ENCODE data around the gene TUNAR. TPM values are rescaled to one million over a fixed set of nuclear protein-coding genes. Genes with fewer than 3 reads are reported as not detected.

The TUNAR gene
- polyA plus RNA-seq, 1 donor from 2014 or later = 33.2 TPM

DNA sequence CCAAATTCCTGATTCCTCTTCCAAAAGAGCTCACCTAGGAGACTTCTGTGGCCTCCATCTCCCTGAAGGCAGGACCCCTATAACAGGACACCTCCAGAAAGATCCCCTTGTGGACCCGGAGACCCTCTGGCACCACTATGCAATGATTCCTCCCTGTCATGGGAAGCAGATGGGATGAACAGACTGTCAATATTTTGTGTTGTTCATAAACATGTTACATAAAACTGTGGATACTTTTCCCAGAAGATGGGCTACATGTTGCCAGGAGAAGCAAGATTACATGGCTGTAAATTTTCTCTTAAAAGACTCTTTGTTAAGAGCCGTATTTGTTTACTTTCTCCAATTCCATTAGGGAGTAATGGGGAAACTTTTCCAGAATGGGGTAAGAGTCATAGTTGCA, 52.1 kb downstream of the TUNAR start:
- H3K9me2 ChIP-seq (ENCODE audit: insufficient read depth, low read length) = no peaks in the 10 kb centered on the region
- no peaks in the 10 kb centered on the region for H3K36me3 ChIP-seq (ENCODE audit: insufficient read depth, low read length)
- H3K27me3 ChIP-seq (ENCODE audit: insufficient read depth, low read depth, low read length) = no peaks in the 10 kb centered on the region
- no peaks in the 10 kb centered on the region for H3F3A ChIP-seq (ENCODE audit: insufficient read depth, low read length, poor library complexity, severe bottlenecking)
- H3K9me3 ChIP-seq (ENCODE audit: low read length) = no peaks in the 10 kb centered on the region
- no peaks in the 10 kb centered on the region for H3K79me2 ChIP-seq (replicated peaks; ENCODE audit: insufficient read depth, low read length)
- H3K4me3 ChIP-seq (ENCODE audit: low read length) = no peak overlapping the region
- H3K9ac ChIP-seq (ENCODE audit: low read length) = no peak overlapping the region
- no peaks in the 10 kb centered on the region for H4K20me1 ChIP-seq (ENCODE audit: insufficient read depth)
- no peak overlapping the region for H3K4me2 ChIP-seq (ENCODE audit: low read length)
- TF ChIP-seq RAD21 (conservative IDR thresholded peaks at IDR 0.05) = no peak
- TF ChIP-seq MXI1 (conservative IDR thresholded peaks at IDR 0.05; ENCODE audit: poor library complexity, severe bottlenecking) = no peak
- TF ChIP-seq EP300 (conservative IDR thresholded peaks at IDR 0.05; ENCODE audit: poor library complexity, severe bottlenecking) = no peak
- TF ChIP-seq CTCF (IDR thresholded peaks at IDR 0.05; ENCODE audit: poor library complexity, severe bottlenecking) = no peak
- no peak for TF ChIP-seq SMC3 (conservative IDR thresholded peaks at IDR 0.05; ENCODE audit: poor library complexity)
- TF ChIP-seq EZH2 (IDR thresholded peaks at IDR 0.05; ENCODE audit: borderline replicate concordance, insufficient read depth, low read length, poor library complexity, severe bottlenecking) = no peak
- no peak for TF ChIP-seq TAF1 (IDR thresholded peaks at IDR 0.05; ENCODE audit: low read depth)
- TF ChIP-seq REST (IDR thresholded peaks at IDR 0.05; ENCODE audit: borderline replicate concordance) = no peak
- TF ChIP-seq POLR2AphosphoS5 (IDR thresholded peaks at IDR 0.05) = no peak
- no peak overlapping the region for H3K27ac ChIP-seq (ENCODE audit: low read length)
- no peak overlapping the region for H2AFZ ChIP-seq (ENCODE audit: low read depth, low read length)

GRCh38 chr14:95931384-95931783, 54.8 kb downstream of the TUNAR start:
- Histone ChIP-seq H3F3A (ENCODE audit: insufficient read depth, low read length, poor library complexity, severe bottlenecking) (no peaks in the 10 kb centered on the region), H3K9ac (ENCODE audit: low read length) (no peak overlapping the region), H3K36me3 (ENCODE audit: insufficient read depth, low read length) (no peaks in the 10 kb centered on the region), H2AFZ (ENCODE audit: low read depth, low read length) (no peak overlapping the region), H3K27ac (ENCODE audit: low read length) (no peak overlapping the region), H3K79me2 (replicated peaks; ENCODE audit: insufficient read depth, low read length) (no peaks in the 10 kb centered on the region), H4K20me1 (ENCODE audit: insufficient read depth) (no peaks in the 10 kb centered on the region), H3K4me3 (ENCODE audit: low read length) (no peak overlapping the region), H3K4me2 (ENCODE audit: low read length) (no peak overlapping the region), H3K9me2 (ENCODE audit: insufficient read depth, low read length) (no peaks in the 10 kb centered on the region), H3K27me3 (ENCODE audit: insufficient read depth, low read depth, low read length) (no peaks in the 10 kb centered on the region), H3K9me3 (ENCODE audit: low read length) (no peaks in the 10 kb centered on the region)
- TF ChIP-seq MXI1 (conservative IDR thresholded peaks at IDR 0.05; ENCODE audit: poor library complexity, severe bottlenecking) (no peak), TAF1 (IDR thresholded peaks at IDR 0.05; ENCODE audit: low read depth) (no peak), RAD21 (conservative IDR thresholded peaks at IDR 0.05) (no peak), REST (IDR thresholded peaks at IDR 0.05; ENCODE audit: borderline replicate concordance) (no peak), EP300 (conservative IDR thresholded peaks at IDR 0.05; ENCODE audit: poor library complexity, severe bottlenecking) (no peak), POLR2AphosphoS5 (IDR thresholded peaks at IDR 0.05) (no peak), EZH2 (IDR thresholded peaks at IDR 0.05; ENCODE audit: borderline replicate concordance, insufficient read depth, low read length, poor library complexity, severe bottlenecking) (no peak), CTCF (IDR thresholded peaks at IDR 0.05; ENCODE audit: poor library complexity, severe bottlenecking) (no peak), SMC3 (conservative IDR thresholded peaks at IDR 0.05; ENCODE audit: poor library complexity) (no peak)
